ENCODE measurements around the gene PSORS1C2.

The PSORS1C2 gene

GRCh38 chr6:31121131-31121790, 17.6 kb downstream of the PSORS1C2 start:
- no peak for TF ChIP-seq ZNF274 (IDR thresholded peaks at IDR 0.05; ENCODE audit: low read depth, low read length)
- no peak overlapping the region for H3K4me3 ChIP-seq (ENCODE audit: low read length)

- TF ChIP-seq ZNF274 (IDR thresholded peaks at IDR 0.05; ENCODE audit: low read depth, low read length), result no peak
- H3K4me3 ChIP-seq (ENCODE audit: low read length), result no peak within 1 kb of the TSS
These were observed 18.5 kb downstream of the PSORS1C2 start, which contains the start of gene CDSN for GRCh38 chr6:31120151-31120915. CDSN (minus strand) TSS chr6:31120446; CDS start chr6:31120419, 27 bp downstream.

GRCh38 chr6:31118178-31118577, 20.7 kb downstream of the PSORS1C2 start:
- TF ChIP-seq ZNF274 (IDR thresholded peaks at IDR 0.05; ENCODE audit: low read depth, low read length), result no peak
- no peak overlapping the region for H3K4me3 ChIP-seq (ENCODE audit: low read length)

- no peak for TF ChIP-seq ZNF274 (IDR thresholded peaks at IDR 0.05; ENCODE audit: low read depth, low read length)
- H3K4me3 ChIP-seq (ENCODE audit: low read length), result no peak overlapping the region
These were observed 22.0 kb downstream of the PSORS1C2 start for GRCh38 chr6:31116661-31117385.

GRCh38 chr6:31115941-31116560, 22.8 kb downstream of the PSORS1C2 start:
- no peak overlapping the region for H3K4me3 ChIP-seq (ENCODE audit: low read length)
- no peak for TF ChIP-seq ZNF274 (IDR thresholded peaks at IDR 0.05; ENCODE audit: low read depth, low read length)

- no peak for TF ChIP-seq ZNF274 (IDR thresholded peaks at IDR 0.05; ENCODE audit: low read depth, low read length)
- H3K4me3 ChIP-seq (ENCODE audit: low read length), result no peak overlapping the region
These were observed 23.7 kb downstream of the PSORS1C2 start for GRCh38 chr6:31114970-31115849.

GRCh38 chr6:31114541-31114878, 24.4 kb downstream of the PSORS1C2 start, which contains the start of gene PSORS1C1:
PSORS1C1 (plus strand) TSS chr6:31114800; CDS start chr6:31129633, 14,833 bp downstream.
- no peak within 1 kb of the TSS for H3K4me3 ChIP-seq (ENCODE audit: low read length)
- no peak for TF ChIP-seq ZNF274 (IDR thresholded peaks at IDR 0.05; ENCODE audit: low read depth, low read length)

- no peak for TF ChIP-seq ZNF274 (IDR thresholded peaks at IDR 0.05; ENCODE audit: low read depth, low read length)
- H3K4me3 ChIP-seq (ENCODE audit: low read length), result no peak overlapping the region
These were observed 24.9 kb downstream of the PSORS1C2 start for GRCh38 chr6:31113861-31114540.

- no peak within 1 kb of the TSS for H3K4me3 ChIP-seq (ENCODE audit: low read length)
- no peak for TF ChIP-seq ZNF274 (IDR thresholded peaks at IDR 0.05; ENCODE audit: low read depth, low read length)
These were observed 26.4 kb downstream of the PSORS1C2 start, which contains the start of gene C6orf15 for GRCh38 chr6:31112478-31112877. C6orf15 (minus strand) TSS chr6:31112575; CDS start chr6:31112555, 20 bp downstream.

- no peak for TF ChIP-seq ZNF274 (IDR thresholded peaks at IDR 0.05; ENCODE audit: low read depth, low read length)
These were observed 27.2 kb downstream of the PSORS1C2 start for GRCh38 chr6:31111712-31112111.

GRCh38 chr6:31110825-31111582, 27.9 kb downstream of the PSORS1C2 start:
- H3K4me3 ChIP-seq (ENCODE audit: low read length), result no peak overlapping the region
- TF ChIP-seq ZNF274 (IDR thresholded peaks at IDR 0.05; ENCODE audit: low read depth, low read length), result no peak

More at GRCh38 chr6:31111712-31112111, 27.2 kb downstream of the PSORS1C2 start:
- H3K4me3 ChIP-seq (ENCODE audit: low read length), result no peak overlapping the region

- no peak overlapping the region for H3K4me3 ChIP-seq (ENCODE audit: low read length)
These were observed 31.8 kb downstream of the PSORS1C2 start for GRCh38 chr6:31107052-31107451.

More at GRCh38 chr6:31107052-31107451, 31.8 kb downstream of the PSORS1C2 start:
- no peak for TF ChIP-seq ZNF274 (IDR thresholded peaks at IDR 0.05; ENCODE audit: low read depth, low read length)
